HG02588 (cell line): ENCODE measurements around the gene SNX27.
A peak's percentile ranks its signal among the peaks of the same experiment; 100 is the strongest.

Experiments used
- ATAC-seq: cut with Tn5 transposase; IDR thresholded peaks from one replicate; pipeline ENCODE4 v1.9.1; 2021; ENCODE audit warnings: mild to moderate bottlenecking, moderate library complexity; ENCODE audit not compliant: unreplicated experiment

Gene SNX27

GRCh38 chr1:151611832-151612500 is at the start of gene SNX27:
SNX27 (plus strand) TSS chr1:151612050; CDS start chr1:151612202, 152 bp downstream.
- ATAC-seq = peak; percentile 89

- no peak for ATAC-seq
Measured at GRCh38 chr1:151562661-151563060, 49.2 kb upstream of the SNX27 start.

DNA sequence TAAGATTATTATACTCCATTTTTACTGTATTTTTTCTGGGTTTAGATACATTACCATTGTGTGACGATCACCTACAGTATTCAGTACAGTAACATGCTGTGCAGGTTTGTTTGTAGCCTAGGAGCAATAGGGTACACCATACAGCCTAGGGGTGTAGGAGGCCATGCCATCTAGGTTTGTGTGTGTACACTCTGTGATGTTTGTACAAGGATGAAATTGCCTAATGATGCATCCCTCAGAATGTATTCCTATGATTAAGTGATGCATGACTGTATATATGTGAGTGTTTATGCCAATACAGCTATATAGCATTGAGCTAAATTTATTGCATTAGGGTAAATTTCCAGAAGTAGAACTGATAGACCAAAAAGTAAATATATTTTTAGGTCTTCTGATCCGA is 48.5 kb upstream of the SNX27 start:
- ATAC-seq = no peak

- ATAC-seq = no peak
Measured at GRCh38 chr1:151565502-151566189, 46.2 kb upstream of the SNX27 start.

DNA sequence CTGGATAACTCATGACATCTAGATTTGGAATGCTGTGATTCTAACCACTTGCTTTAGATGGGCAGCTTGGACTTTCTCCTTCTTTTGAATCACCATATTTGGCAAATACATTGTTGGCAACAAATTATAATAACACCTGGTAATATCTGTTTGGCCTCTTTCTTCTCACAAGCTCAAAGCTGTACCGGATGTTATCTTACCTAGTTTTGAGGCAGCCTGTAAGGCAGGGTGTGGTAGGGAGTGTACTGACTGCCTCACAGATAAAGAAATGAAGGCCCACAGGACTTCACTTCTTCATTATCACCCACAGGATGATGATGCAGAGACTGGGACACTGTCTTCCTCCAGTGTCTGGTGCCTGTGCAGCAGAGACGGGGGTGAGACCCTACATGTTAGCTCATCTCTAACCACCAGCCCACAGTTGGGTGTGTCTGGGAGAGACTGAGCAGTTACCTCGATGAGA is 43.2 kb upstream of the SNX27 start:
- no peak for ATAC-seq

- no peak for ATAC-seq
Measured at GRCh38 chr1:151570819-151571218, 41.0 kb upstream of the SNX27 start.

DNA sequence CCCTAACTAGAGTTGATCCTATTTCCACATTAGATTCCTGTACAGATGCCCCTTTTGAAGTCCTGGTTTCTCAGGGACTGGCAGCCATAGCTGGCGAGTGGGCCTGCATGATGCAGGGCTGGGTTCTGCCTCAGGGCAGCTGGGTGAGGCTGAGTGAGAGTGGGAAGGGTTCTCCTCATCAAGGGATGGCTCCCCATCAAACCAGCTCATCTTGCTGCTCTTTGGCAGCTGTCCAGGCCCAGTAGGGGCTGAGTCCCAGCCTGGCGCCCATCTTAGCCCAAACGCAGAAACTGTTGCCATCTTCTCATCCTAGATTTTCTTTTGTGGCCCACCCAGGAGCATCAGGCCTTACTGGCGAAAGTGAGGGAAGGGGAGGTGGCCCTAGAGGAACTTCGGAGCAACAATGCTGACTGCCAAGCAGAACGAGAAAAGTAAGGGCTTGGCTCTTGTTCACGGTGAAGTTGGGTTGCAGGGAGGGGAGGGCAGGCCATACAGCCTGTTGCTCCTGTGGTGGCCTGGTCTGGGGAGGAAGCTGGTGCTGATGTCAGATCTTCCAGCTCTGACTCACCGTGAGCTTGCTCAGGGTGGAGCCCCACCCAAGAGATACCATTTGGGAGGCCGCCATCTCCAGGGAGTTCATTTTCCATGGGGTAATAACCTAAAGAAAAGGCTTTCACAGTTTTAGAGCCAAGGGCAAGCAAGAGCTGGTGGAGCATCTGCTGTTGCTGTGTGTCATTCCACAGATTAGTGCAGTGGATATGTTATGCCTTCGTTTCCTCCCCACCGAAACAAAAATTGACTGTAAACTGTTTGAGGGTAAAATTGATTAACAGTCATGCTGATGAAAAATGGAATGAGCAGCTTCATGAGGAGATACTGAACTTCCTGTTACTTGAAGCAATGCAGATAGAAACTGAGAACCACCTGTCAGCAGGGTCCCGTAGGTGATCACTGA is 37.0 kb upstream of the SNX27 start:
- no peak for ATAC-seq

GRCh38 chr1:151577173-151577572 is 34.7 kb upstream of the SNX27 start:
- ATAC-seq = no peak

GRCh38 chr1:151578941-151579340 is 32.9 kb upstream of the SNX27 start:
- no peak for ATAC-seq

GRCh38 chr1:151579436-151580225 is 32.2 kb upstream of the SNX27 start:
- no peak for ATAC-seq

DNA sequence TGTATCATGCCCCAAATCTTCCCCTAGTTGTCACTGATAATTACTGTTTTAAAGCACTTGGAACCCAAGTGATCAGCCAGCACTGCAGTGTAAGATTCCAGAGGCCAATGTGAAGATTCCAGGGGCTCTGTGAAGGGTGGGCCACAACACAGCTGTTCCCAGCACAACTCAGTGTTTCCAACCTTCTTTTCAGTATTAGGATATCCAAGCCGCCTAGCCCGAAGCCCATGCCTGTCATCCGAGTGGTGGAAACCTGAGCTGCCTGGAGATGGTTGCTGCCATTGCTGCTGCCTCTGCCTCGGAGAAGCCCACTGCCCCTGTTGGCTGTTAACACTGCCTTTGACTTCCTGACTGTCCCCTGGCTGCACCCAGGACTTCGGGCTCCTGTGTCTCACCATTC is 30.4 kb upstream of the SNX27 start:
- no peak for ATAC-seq

- no peak for ATAC-seq
Measured at GRCh38 chr1:151581921-151582320, 29.9 kb upstream of the SNX27 start.

DNA sequence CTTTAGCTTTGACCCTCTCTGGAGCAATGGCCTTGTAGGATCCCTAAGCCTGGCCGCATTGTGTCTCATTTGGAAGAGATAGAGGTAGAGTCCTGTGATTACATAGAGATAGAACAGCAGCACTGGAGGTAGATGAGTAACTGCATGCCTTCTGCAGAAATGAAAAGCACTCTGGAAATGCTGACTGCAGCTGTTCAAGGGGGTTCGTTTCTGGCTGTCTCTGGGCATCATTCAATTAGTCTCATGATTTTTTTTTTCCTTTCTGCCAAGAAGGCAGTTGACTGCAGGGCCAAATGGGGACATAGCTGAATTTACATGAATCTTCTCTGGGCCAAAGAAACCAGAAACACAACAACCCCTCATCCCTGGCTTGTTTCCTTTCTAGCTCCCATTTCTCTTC is 28.1 kb upstream of the SNX27 start:
- ATAC-seq = no peak

- ATAC-seq = no peak
Measured at GRCh38 chr1:151584278-151584677, 27.6 kb upstream of the SNX27 start.

GRCh38 chr1:151584780-151585179 is 27.1 kb upstream of the SNX27 start:
- ATAC-seq = no peak

- no peak for ATAC-seq
Measured at GRCh38 chr1:151585622-151586021, 26.2 kb upstream of the SNX27 start.

GRCh38 chr1:151590961-151591360 is 20.9 kb upstream of the SNX27 start:
- ATAC-seq = no peak

DNA sequence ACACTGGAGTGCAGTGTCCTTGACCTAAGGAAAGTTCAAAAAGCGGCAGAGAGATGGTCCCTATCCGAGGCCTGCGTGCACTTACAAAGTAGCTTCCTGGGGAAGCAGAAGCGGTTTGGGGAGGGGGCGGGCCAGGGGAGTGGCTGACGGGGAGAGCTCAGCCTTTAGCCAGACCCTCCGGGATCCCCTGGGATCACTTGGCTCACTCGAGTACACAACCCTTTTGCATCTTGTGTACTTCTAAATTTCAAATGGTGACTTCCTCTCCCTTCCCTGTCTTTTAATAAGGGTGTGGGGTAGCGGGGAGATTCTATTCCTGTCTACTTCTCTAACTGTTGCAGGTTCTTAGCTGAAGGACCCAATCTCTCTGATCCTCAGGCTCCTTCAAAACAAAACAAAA is 18.1 kb upstream of the SNX27 start:
- no peak for ATAC-seq

DNA sequence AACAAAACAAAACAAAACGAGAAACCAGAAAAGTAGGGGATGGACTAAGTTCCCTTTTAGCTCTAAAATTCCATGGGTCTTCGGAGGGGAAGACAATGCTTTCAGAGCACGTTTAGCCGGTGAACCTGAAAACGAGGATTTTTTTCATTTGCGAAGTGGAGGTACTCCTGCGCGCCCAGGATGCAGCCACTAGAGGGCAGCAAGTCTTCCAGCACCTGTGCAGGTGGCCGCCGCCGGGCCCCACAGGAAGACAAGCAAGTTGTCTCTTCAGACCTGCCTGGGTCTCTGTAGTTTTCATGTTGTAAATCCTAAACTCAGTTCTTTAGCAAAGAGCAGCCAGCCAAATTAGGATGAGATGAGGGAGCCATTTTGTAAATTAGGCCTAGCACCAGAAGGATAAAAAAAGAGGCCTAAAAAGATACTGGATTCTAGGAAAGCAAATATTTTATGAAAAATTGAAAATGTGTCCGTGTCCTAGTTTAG is 17.7 kb upstream of the SNX27 start:
- peak; percentile 58 for ATAC-seq

GRCh38 chr1:151596166-151596953 is 15.5 kb upstream of the SNX27 start:
- no peak for ATAC-seq
